Thyroid gland (tissue), 4 donors: ENCODE results near the gene SMARCA4.

Experiments used
- POLR2A ChIP-seq, 2 donors: fragments of 450-650 bp; IDR thresholded peaks; one replicate each; pipeline ENCODE4 v1.6.1; 2017; ENCODE audit warnings: antibody characterized with exemption in 2 of 2, mild to moderate bottlenecking in 2 of 2, moderate library complexity in 1 of 2
- TF ChIP-seq, protein P1 (sequence below), 6 experiments: fragments of 200-600 bp in 3 of 6; fragments of 450-650 bp in 3 of 6; sonication (generic) in 3 of 6; IDR thresholded peaks; one replicate each; pipeline ENCODE4 v1.5.1; 2016 to 2019; ENCODE audit warnings: antibody characterized with exemption in 6 of 6, mild to moderate bottlenecking in 2 of 6, inconsistent platforms in 1 of 6, moderate library complexity in 1 of 6

GRCh38 chr19:11111771-11112144 is 150.9 kb downstream of the SMARCA4 start:
- TF ChIP-seq, protein P1, sequence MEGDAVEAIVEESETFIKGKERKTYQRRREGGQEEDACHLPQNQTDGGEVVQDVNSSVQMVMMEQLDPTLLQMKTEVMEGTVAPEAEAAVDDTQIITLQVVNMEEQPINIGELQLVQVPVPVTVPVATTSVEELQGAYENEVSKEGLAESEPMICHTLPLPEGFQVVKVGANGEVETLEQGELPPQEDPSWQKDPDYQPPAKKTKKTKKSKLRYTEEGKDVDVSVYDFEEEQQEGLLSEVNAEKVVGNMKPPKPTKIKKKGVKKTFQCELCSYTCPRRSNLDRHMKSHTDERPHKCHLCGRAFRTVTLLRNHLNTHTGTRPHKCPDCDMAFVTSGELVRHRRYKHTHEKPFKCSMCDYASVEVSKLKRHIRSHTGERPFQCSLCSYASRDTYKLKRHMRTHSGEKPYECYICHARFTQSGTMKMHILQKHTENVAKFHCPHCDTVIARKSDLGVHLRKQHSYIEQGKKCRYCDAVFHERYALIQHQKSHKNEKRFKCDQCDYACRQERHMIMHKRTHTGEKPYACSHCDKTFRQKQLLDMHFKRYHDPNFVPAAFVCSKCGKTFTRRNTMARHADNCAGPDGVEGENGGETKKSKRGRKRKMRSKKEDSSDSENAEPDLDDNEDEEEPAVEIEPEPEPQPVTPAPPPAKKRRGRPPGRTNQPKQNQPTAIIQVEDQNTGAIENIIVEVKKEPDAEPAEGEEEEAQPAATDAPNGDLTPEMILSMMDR (IDR thresholded peaks at IDR 0.05), result no peak
- no peak for TF ChIP-seq POLR2A (IDR thresholded peaks at IDR 0.05)
